ENCODE data around the gene SERP2.

The SERP2 gene

DNA sequence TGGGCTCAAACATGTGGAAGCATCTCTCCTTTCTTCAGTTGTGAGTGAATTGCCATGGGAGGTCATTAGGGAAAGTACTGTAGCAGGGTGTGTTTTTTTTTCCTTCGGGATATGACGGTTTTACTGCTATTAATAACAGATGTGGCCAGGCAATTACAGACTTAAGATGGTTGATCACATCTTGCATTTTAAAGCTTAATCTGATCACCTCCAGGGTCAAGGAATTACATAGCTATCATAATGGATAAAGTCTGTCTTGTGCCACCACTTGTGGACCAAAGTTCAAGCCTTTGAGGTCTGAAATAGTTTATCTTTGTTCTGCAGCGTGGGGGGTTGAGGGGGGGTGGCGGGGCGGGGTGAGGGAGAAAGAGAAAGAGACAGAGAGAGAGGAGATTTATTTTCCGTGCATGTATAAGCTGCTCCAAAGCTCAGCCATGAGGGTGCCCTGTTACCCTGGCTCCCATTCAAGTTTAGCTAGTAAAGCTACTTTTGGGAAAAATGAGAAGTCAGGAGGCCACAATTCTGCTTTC is 5.5 kb upstream of the SERP2 start:
- Mint-ChIP-seq H3K27ac (no peak overlapping the region), H3K27me3 (peaks cover 28% of the 10 kb centered on the region), H3K9me3 (no peaks in the 10 kb centered on the region), H3K4me1 (ENCODE audit: low read depth) (peaks cover 7% of the 10 kb centered on the region), H3K4me3 (no peak overlapping the region), H3K36me3 (ENCODE audit: low read depth) (no peaks in the 10 kb centered on the region)
- DNase-seq: no peak

GRCh38 chr13:44368599-44369368 is 4.8 kb upstream of the SERP2 start:
- Mint-ChIP-seq H3K9me3 (no peaks in the 10 kb centered on the region), H3K27ac (no peak overlapping the region), H3K36me3 (ENCODE audit: low read depth) (no peaks in the 10 kb centered on the region), H3K4me3 (no peak overlapping the region), H3K27me3 (peaks cover 28% of the 10 kb centered on the region), H3K4me1 (ENCODE audit: low read depth) (peaks cover 7% of the 10 kb centered on the region)
- no peak for DNase-seq

GRCh38 chr13:44371421-44371820 is 2.2 kb upstream of the SERP2 start:
- no peaks in the 10 kb centered on the region for H3K36me3 Mint-ChIP-seq (ENCODE audit: low read depth)
- H3K27ac Mint-ChIP-seq: no peak overlapping the region
- H3K4me1 Mint-ChIP-seq (ENCODE audit: low read depth): peaks cover 10% of the 10 kb centered on the region
- no peak for DNase-seq
- H3K27me3 Mint-ChIP-seq: peaks cover 46% of the 10 kb centered on the region
- no peak overlapping the region for H3K4me3 Mint-ChIP-seq
- no peaks in the 10 kb centered on the region for H3K9me3 Mint-ChIP-seq

GRCh38 chr13:44373247-44373600 is 400 bp upstream of the SERP2 start:
- Mint-ChIP-seq H3K27ac (no peak overlapping the region), H3K4me3 (no peak overlapping the region), H3K4me1 (ENCODE audit: low read depth) (peaks cover 10% of the 10 kb centered on the region), H3K36me3 (ENCODE audit: low read depth) (no peaks in the 10 kb centered on the region), H3K9me3 (no peaks in the 10 kb centered on the region), H3K27me3 (peaks cover 54% of the 10 kb centered on the region)
- no peak for DNase-seq

DNA sequence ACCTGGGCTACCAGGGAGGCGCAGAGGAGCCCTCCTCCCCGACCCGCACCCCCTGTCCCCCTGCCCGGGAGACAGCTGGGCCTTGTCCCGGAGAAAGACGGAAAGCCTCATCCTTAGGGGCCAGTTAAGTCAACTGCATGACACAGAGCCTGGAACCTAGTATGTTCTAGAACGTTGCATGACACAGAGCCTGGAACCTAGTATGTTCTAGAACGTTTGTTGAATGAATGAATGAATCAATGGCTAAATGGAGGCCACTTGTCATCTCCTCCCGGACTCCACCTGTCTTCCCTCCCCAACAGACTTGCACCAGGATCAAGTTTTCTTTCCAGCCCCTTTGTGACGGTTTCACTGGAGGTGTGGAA is 706 bp downstream of the SERP2 start:
- no peaks in the 10 kb centered on the region for H3K36me3 Mint-ChIP-seq (ENCODE audit: low read depth)
- no peaks in the 10 kb centered on the region for H3K9me3 Mint-ChIP-seq
- peak overlapping the region; percentile 32 for H3K27ac Mint-ChIP-seq
- DNase-seq: no peak
- H3K27me3 Mint-ChIP-seq: peaks cover 56% of the 10 kb centered on the region
- peak overlapping the region; percentile 0 for H3K4me3 Mint-ChIP-seq
- H3K4me1 Mint-ChIP-seq (ENCODE audit: low read depth): peaks cover 10% of the 10 kb centered on the region

GRCh38 chr13:44378277-44378676 is 4.7 kb downstream of the SERP2 start:
- no peak overlapping the region for H3K4me3 Mint-ChIP-seq
- peaks cover 28% of the 10 kb centered on the region for H3K27me3 Mint-ChIP-seq

GRCh38 chr13:44379885-44380284 is 6.3 kb downstream of the SERP2 start:
- no peaks in the 10 kb centered on the region for H3K4me1 Mint-ChIP-seq (ENCODE audit: low read depth)
- DNase-seq: no peak
- no peaks in the 10 kb centered on the region for H3K9me3 Mint-ChIP-seq
- H3K27me3 Mint-ChIP-seq: peaks cover 20% of the 10 kb centered on the region
- H3K4me3 Mint-ChIP-seq: no peak overlapping the region
- H3K36me3 Mint-ChIP-seq (ENCODE audit: low read depth): no peaks in the 10 kb centered on the region
- no peak overlapping the region for H3K27ac Mint-ChIP-seq

More at GRCh38 chr13:44378277-44378676, 4.7 kb downstream of the SERP2 start:
- no peaks in the 10 kb centered on the region for H3K36me3 Mint-ChIP-seq (ENCODE audit: low read depth)
- peaks cover 3% of the 10 kb centered on the region for H3K4me1 Mint-ChIP-seq (ENCODE audit: low read depth)
- H3K27ac Mint-ChIP-seq: no peak overlapping the region
- no peak for DNase-seq
- no peaks in the 10 kb centered on the region for H3K9me3 Mint-ChIP-seq

DNA sequence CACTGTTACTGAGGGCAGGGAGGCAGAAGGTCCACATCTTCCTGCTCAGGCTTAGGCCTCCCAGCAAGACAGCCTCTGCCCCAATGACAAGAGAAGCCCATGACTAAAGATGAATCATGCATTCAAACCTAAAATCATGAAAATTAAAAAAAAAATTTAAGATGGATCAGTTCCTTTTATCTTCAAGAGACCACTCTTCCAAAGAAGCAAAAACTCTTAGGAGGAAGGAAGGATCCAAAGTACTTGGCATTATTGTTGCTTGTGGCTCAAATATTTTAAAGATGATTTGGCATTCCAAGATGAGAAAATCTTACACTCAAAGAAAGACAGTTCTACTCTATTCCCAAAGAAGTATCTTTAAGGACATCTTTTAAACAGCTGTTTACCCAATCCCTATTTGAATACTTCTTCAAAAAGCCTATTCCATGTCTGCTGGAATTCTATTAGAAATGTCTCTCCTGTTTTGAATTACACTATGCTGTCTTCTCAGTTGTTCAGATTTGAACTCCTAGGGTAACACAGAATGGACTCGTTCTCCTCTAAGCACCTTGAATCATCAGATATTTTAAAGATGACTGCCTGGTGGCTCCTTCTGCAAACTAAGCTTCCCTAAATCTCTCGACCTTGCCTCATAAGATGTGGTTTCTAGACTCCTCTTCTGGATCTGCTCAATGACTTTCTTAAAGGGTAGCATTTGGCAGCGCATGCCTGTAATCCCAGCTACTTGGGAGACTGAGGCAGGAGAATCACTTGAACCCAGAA is 7.0 kb downstream of the SERP2 start:
- Mint-ChIP-seq H3K4me3 (no peak overlapping the region), H3K36me3 (ENCODE audit: low read depth) (no peaks in the 10 kb centered on the region), H3K9me3 (no peaks in the 10 kb centered on the region), H3K27ac (no peak overlapping the region), H3K27me3 (peaks cover 13% of the 10 kb centered on the region), H3K4me1 (ENCODE audit: low read depth) (no peaks in the 10 kb centered on the region)
- no peak for DNase-seq

- H3K4me3 Mint-ChIP-seq: no peak overlapping the region
- peaks cover 2% of the 10 kb centered on the region for H3K27me3 Mint-ChIP-seq
- H3K9me3 Mint-ChIP-seq: no peaks in the 10 kb centered on the region
- H3K27ac Mint-ChIP-seq: no peak overlapping the region
- H3K36me3 Mint-ChIP-seq (ENCODE audit: low read depth): no peaks in the 10 kb centered on the region
- no peaks in the 10 kb centered on the region for H3K4me1 Mint-ChIP-seq (ENCODE audit: low read depth)
- DNase-seq: no peak
Observed at GRCh38 chr13:44382635-44383145, 9.1 kb downstream of the SERP2 start.

DNA sequence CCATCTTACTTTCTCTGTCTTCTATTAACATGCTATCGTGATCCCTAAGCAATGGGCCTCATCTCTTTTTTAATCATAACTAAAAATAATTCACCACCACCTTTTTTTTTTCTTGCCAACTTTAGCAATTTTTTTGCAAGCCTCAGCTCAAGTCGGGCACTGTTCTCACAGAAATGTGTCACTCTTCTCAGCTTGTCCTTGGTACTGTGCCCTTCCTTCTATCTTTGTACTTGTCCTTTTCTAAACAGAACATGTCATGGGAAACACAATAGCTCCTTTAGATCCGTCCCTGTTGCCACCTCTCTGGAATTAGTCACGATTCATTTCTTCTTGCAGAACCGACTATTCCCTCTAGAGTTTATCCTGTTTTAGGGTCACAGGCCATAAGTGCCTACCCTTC is 10.3 kb downstream of the SERP2 start:
- H3K4me1 Mint-ChIP-seq (ENCODE audit: low read depth): no peaks in the 10 kb centered on the region
- H3K9me3 Mint-ChIP-seq: no peaks in the 10 kb centered on the region
- no peak for DNase-seq
- no peaks in the 10 kb centered on the region for H3K27me3 Mint-ChIP-seq
- H3K4me3 Mint-ChIP-seq: no peak overlapping the region
- no peak overlapping the region for H3K27ac Mint-ChIP-seq
- H3K36me3 Mint-ChIP-seq (ENCODE audit: low read depth): no peaks in the 10 kb centered on the region

DNA sequence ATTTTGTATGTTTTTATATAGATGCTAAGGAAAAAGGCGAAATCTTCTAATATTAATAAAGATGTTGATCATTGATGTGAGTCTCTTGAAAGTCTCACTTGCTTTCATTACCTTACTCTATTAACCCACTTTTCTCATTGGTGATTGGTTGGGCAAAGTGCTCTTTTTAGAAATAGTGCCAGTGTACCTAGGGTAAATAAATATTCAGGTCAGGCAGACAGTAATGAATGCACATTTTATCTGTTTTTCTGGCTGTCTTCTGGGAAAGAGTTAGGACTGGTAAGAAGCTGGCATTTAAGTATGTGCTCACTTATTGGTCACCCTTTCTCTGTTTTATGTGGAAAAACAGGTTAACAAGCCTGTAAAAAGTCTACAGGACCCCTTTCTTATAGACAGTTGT is 11.2 kb downstream of the SERP2 start:
- no peaks in the 10 kb centered on the region for H3K4me1 Mint-ChIP-seq (ENCODE audit: low read depth)
- no peaks in the 10 kb centered on the region for H3K27me3 Mint-ChIP-seq
- no peak overlapping the region for H3K4me3 Mint-ChIP-seq
- no peaks in the 10 kb centered on the region for H3K36me3 Mint-ChIP-seq (ENCODE audit: low read depth)
- H3K27ac Mint-ChIP-seq: no peak overlapping the region
- no peak for DNase-seq
- H3K9me3 Mint-ChIP-seq: no peaks in the 10 kb centered on the region

- Mint-ChIP-seq H3K36me3 (ENCODE audit: low read depth) (no peaks in the 10 kb centered on the region), H3K4me1 (ENCODE audit: low read depth) (no peaks in the 10 kb centered on the region), H3K27me3 (no peaks in the 10 kb centered on the region), H3K4me3 (no peak overlapping the region), H3K27ac (no peak overlapping the region), H3K9me3 (no peaks in the 10 kb centered on the region)
- no peak for DNase-seq
Observed at GRCh38 chr13:44385401-44385800, 11.8 kb downstream of the SERP2 start.

GRCh38 chr13:44385847-44386246 is 12.2 kb downstream of the SERP2 start:
- H3K27ac Mint-ChIP-seq: no peak overlapping the region
- DNase-seq: no peak
- no peak overlapping the region for H3K4me3 Mint-ChIP-seq
- no peaks in the 10 kb centered on the region for H3K36me3 Mint-ChIP-seq (ENCODE audit: low read depth)
- H3K27me3 Mint-ChIP-seq: no peaks in the 10 kb centered on the region
- no peaks in the 10 kb centered on the region for H3K9me3 Mint-ChIP-seq
- H3K4me1 Mint-ChIP-seq (ENCODE audit: low read depth): no peaks in the 10 kb centered on the region

DNA sequence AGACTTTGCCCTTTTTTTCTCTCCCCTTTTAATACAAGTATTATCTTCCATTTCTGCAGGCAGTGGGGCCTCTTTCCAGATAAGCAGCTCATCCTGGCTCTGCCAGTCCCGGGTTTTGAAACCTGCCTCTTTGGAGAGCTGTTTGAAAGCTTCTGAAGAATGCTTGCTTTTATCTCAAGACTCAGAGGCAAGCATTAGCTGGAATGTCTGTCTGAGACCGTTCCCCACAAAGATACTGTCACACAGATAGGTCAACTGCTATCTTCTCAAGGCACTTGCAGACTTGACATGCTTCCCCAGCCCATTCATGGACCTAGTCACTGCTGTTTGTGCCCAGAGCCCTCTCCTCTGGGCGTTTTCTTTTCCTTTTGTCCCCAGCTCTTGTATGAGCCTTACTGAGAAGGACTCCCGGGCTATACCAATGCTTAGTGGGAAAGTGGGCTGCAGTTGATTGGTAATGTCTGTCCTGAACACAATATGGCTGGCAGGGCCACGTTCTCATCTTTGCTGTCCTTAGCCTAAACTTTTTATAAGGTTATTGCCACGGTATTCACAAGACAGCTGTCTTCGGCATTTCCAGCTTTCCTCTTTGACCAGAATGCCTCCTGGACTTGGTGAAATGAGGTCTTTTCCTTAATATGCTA is 13.4 kb downstream of the SERP2 start:
- no peaks in the 10 kb centered on the region for H3K9me3 Mint-ChIP-seq
- no peak overlapping the region for H3K4me3 Mint-ChIP-seq
- H3K4me1 Mint-ChIP-seq (ENCODE audit: low read depth): no peaks in the 10 kb centered on the region
- no peaks in the 10 kb centered on the region for H3K36me3 Mint-ChIP-seq (ENCODE audit: low read depth)
- no peak for DNase-seq
- H3K27ac Mint-ChIP-seq: no peak overlapping the region
- no peaks in the 10 kb centered on the region for H3K27me3 Mint-ChIP-seq

Data from activated T-cell treated with anti-CD3 and anti-CD28 coated beads, Interleukin-2, amount 50 U/mL, for 24 hours (primary cell).